ENCODE results near the gene ARMC5. TPM values are rescaled to one million over a fixed set of nuclear protein-coding genes. Genes with fewer than 3 reads are reported as not detected.
A peak's percentile ranks its signal among the peaks of the same experiment; 100 is the strongest.
"Not testable (repeated sequence)": the region's sequence is repeated elsewhere in the genome, so short reads cannot be mapped to it uniquely, and the experiment has no call there.

ARMC5 gene
- polyA plus RNA-seq, 1 donor = 13.6 TPM

- not testable (repeated sequence) for H3K4me3 ChIP-seq (ENCODE audit: low read length); H3K9me3 ChIP-seq (ENCODE audit: control insufficient read depth, low read depth, low read length); H3K27ac ChIP-seq (ENCODE audit: low read length); H3K27me3 ChIP-seq (ENCODE audit: control insufficient read depth, insufficient read depth, low read length); H3K4me1 ChIP-seq (ENCODE audit: control insufficient read depth, insufficient read depth, low read length); H3K36me3 ChIP-seq (ENCODE audit: control insufficient read depth, insufficient read depth, low read length); DNase-seq
- whole genome bisulfite sequencing (ENCODE audit: insufficient coverage, low lambda C conversion rate) = 100% methylated on average over 1 of the region's 2 CpGs
Measured at GRCh38 chr16:31417036-31417435, 42.3 kb upstream of the ARMC5 start.

DNA sequence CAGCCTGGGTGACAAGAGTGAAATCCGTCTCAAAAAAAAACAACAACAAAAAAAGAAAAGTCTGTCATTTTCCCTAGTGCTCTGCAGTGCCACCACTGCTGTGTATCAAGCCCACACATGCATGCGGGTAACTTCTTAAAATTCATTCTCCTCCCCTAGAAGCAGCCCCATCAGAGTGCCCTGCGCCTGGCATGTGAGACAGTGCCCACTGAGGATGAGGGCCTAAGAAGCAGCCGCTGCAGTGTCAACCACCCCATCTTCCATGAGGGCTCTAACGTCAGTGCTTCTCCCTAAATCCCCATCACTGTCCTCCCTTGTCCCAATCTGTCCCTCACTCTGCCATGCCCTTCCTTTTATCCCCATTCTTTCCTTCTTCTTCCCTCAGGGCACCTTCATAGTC lies 41.4 kb upstream of the ARMC5 start:
- 71% methylated on average over 1 of the region's 5 CpGs for WGBS (ENCODE audit: insufficient coverage, low lambda C conversion rate)
- Histone ChIP-seq H3K36me3 (ENCODE audit: control insufficient read depth, insufficient read depth, low read length) (no peaks in the 10 kb centered on the region), H3K4me1 (ENCODE audit: control insufficient read depth, insufficient read depth, low read length) (no peaks in the 10 kb centered on the region), H3K4me3 (ENCODE audit: low read length) (no peak overlapping the region), H3K9me3 (ENCODE audit: control insufficient read depth, low read depth, low read length) (no peaks in the 10 kb centered on the region), H3K27ac (ENCODE audit: low read length) (no peak overlapping the region), H3K27me3 (ENCODE audit: control insufficient read depth, insufficient read depth, low read length) (peaks cover 3% of the 10 kb centered on the region)
- DNase-seq = no peak

DNA sequence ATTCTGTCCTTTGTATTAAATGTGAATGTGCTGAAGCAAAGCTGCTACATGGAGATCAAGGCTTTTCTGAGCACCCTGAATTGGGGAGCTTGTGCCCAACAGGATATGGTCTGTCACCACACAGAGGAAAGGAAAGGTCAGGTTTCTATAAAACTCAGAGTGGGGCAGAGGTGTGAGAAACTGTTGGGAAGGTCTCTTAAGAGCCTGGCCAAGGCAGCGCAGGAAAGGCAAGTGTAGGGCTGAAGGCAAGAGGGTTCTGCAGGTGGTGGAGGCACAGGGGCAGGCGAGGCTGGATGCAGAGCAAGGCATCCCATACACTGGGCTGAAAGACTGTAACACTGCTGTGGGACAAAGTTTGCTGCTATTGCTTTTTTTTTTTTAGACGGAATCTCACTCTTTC lies 39.3 kb upstream of the ARMC5 start:
- Histone ChIP-seq H3K4me3 (ENCODE audit: low read length) (no peak overlapping the region), H3K4me1 (ENCODE audit: control insufficient read depth, insufficient read depth, low read length) (no peaks in the 10 kb centered on the region), H3K27ac (ENCODE audit: low read length) (no peak overlapping the region), H3K36me3 (ENCODE audit: control insufficient read depth, insufficient read depth, low read length) (no peaks in the 10 kb centered on the region), H3K9me3 (ENCODE audit: control insufficient read depth, low read depth, low read length) (no peaks in the 10 kb centered on the region), H3K27me3 (ENCODE audit: control insufficient read depth, insufficient read depth, low read length) (peaks cover 3% of the 10 kb centered on the region)
- DNase-seq = no peak
- no CpG with 5 or more reads among the region's 3 CpGs for WGBS (ENCODE audit: insufficient coverage, low lambda C conversion rate)

GRCh38 chr16:31421587-31421986 lies 37.7 kb upstream of the ARMC5 start:
- no peaks in the 10 kb centered on the region for H3K9me3 ChIP-seq (ENCODE audit: control insufficient read depth, low read depth, low read length)
- no peak overlapping the region for H3K4me3 ChIP-seq (ENCODE audit: low read length)
- WGBS (ENCODE audit: insufficient coverage, low lambda C conversion rate) = no CpG with 5 or more reads among the region's 6 CpGs
- no peak overlapping the region for H3K27ac ChIP-seq (ENCODE audit: low read length)
- no peaks in the 10 kb centered on the region for H3K27me3 ChIP-seq (ENCODE audit: control insufficient read depth, insufficient read depth, low read length)
- no peaks in the 10 kb centered on the region for H3K4me1 ChIP-seq (ENCODE audit: control insufficient read depth, insufficient read depth, low read length)
- no peak for DNase-seq
- no peaks in the 10 kb centered on the region for H3K36me3 ChIP-seq (ENCODE audit: control insufficient read depth, insufficient read depth, low read length)

- no peak overlapping the region for H3K27ac ChIP-seq (ENCODE audit: low read length)
- H3K9me3 ChIP-seq (ENCODE audit: control insufficient read depth, low read depth, low read length) = peaks cover 6% of the 10 kb centered on the region
- H3K27me3 ChIP-seq (ENCODE audit: control insufficient read depth, insufficient read depth, low read length) = no peaks in the 10 kb centered on the region
- no CpG with 5 or more reads among the region's 3 CpGs for WGBS (ENCODE audit: insufficient coverage, low lambda C conversion rate)
- H3K4me1 ChIP-seq (ENCODE audit: control insufficient read depth, insufficient read depth, low read length) = peaks cover 4% of the 10 kb centered on the region
- DNase-seq = no peak
- H3K36me3 ChIP-seq (ENCODE audit: control insufficient read depth, insufficient read depth, low read length) = no peaks in the 10 kb centered on the region
- no peak overlapping the region for H3K4me3 ChIP-seq (ENCODE audit: low read length)
Measured at GRCh38 chr16:31423241-31423640, 36.1 kb upstream of the ARMC5 start.

GRCh38 chr16:31423801-31424200 lies 35.5 kb upstream of the ARMC5 start:
- no CpG with 5 or more reads among the region's 12 CpGs for WGBS (ENCODE audit: insufficient coverage, low lambda C conversion rate)

DNA sequence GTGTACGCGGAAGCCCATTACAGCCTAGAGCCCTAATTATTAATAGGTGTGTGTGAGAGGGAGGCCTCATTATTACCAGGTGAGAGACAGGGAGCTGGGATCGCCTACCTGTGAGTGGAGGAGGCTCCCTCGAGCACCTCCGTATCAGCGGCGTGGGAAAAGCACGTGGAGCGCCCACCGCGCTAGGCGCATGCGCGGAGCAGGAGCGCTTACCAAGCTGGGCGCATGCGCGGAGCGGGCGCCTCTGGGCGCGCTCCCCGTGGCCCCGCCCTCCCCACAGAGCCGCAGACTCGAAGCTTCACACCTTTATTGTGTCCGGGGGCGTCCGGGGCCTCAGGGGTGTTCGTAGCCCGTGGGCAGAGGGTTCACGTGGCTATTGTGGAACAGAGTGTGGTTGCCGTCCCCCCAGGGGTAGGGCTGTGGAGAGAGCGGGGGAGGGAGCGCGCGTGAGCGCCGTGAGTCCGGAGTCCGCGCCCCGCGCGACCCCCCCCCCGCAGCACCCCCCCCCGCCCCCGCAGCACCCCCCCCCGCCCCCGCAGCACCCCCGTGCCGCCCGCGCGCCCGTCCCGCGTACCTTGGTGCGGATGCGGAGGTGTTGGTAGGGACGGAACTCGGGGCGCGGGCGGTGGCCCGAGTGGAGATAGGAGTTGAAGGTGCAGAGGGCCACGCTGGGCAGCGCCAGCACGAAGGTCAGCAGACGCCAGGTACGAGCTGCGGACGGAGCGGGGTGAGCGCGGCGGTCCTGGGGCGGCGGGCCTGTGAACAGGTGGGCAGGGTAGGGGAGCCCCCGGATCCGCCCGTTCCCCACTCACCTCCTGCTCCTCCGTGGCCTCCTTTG lies 31.6 kb upstream of the ARMC5 start:
- no CpG with 5 or more reads among the region's 83 CpGs for WGBS (ENCODE audit: insufficient coverage, low lambda C conversion rate)
- H3K4me1 ChIP-seq (ENCODE audit: control insufficient read depth, insufficient read depth, low read length) = peaks cover 16% of the 10 kb centered on the region
- peaks cover 6% of the 10 kb centered on the region for H3K9me3 ChIP-seq (ENCODE audit: control insufficient read depth, low read depth, low read length)
- peak overlapping the region; percentile 75 for H3K4me3 ChIP-seq (ENCODE audit: low read length)
- peak overlapping the region; percentile 98 for H3K27ac ChIP-seq (ENCODE audit: low read length)
- no peaks in the 10 kb centered on the region for H3K36me3 ChIP-seq (ENCODE audit: control insufficient read depth, insufficient read depth, low read length)
- DNase-seq = peak; percentile 70 to 80
- H3K27me3 ChIP-seq (ENCODE audit: control insufficient read depth, insufficient read depth, low read length) = no peaks in the 10 kb centered on the region

More at GRCh38 chr16:31423801-31424200, 35.5 kb upstream of the ARMC5 start:
- peaks cover 4% of the 10 kb centered on the region for H3K4me1 ChIP-seq (ENCODE audit: control insufficient read depth, insufficient read depth, low read length)
- H3K27ac ChIP-seq (ENCODE audit: low read length) = no peak overlapping the region
- no peaks in the 10 kb centered on the region for H3K36me3 ChIP-seq (ENCODE audit: control insufficient read depth, insufficient read depth, low read length)
- DNase-seq = no peak
- H3K4me3 ChIP-seq (ENCODE audit: low read length) = no peak overlapping the region
- H3K27me3 ChIP-seq (ENCODE audit: control insufficient read depth, insufficient read depth, low read length) = no peaks in the 10 kb centered on the region
- H3K9me3 ChIP-seq (ENCODE audit: control insufficient read depth, low read depth, low read length) = peaks cover 6% of the 10 kb centered on the region

- Histone ChIP-seq H3K9me3 (ENCODE audit: control insufficient read depth, low read depth, low read length) (peaks cover 6% of the 10 kb centered on the region), H3K4me3 (ENCODE audit: low read length) (peak within 1 kb of the TSS; percentile 75), H3K4me1 (ENCODE audit: control insufficient read depth, insufficient read depth, low read length) (peaks cover 16% of the 10 kb centered on the region), H3K36me3 (ENCODE audit: control insufficient read depth, insufficient read depth, low read length) (no peaks in the 10 kb centered on the region), H3K27me3 (ENCODE audit: control insufficient read depth, insufficient read depth, low read length) (no peaks in the 10 kb centered on the region), H3K27ac (ENCODE audit: low read length) (peak within 1 kb of the TSS; percentile 98)
- no peak for DNase-seq
- WGBS (ENCODE audit: insufficient coverage, low lambda C conversion rate) = no CpG with 5 or more reads among the region's 7 CpGs
Measured at GRCh38 chr16:31428279-31428597, 31.1 kb upstream of the ARMC5 start, which contains the start of gene COX6A2. Gene COX6A2 (minus strand): TSS chr16:31428360. CDS start chr16:31428325, 35 bp downstream.

- Histone ChIP-seq H3K9me3 (ENCODE audit: control insufficient read depth, low read depth, low read length) (peaks cover 6% of the 10 kb centered on the region), H3K36me3 (ENCODE audit: control insufficient read depth, insufficient read depth, low read length) (no peaks in the 10 kb centered on the region), H3K27ac (ENCODE audit: low read length) (peak overlapping the region; percentile 98), H3K27me3 (ENCODE audit: control insufficient read depth, insufficient read depth, low read length) (no peaks in the 10 kb centered on the region), H3K4me1 (ENCODE audit: control insufficient read depth, insufficient read depth, low read length) (peaks cover 16% of the 10 kb centered on the region), H3K4me3 (ENCODE audit: low read length) (peak overlapping the region; percentile 75)
- DNase-seq = peak in 1 of 2 donors; percentile 43
- no CpG with 5 or more reads among the region's 7 CpGs for WGBS (ENCODE audit: insufficient coverage, low lambda C conversion rate)
Measured at GRCh38 chr16:31428638-31429247, 30.6 kb upstream of the ARMC5 start.

DNA sequence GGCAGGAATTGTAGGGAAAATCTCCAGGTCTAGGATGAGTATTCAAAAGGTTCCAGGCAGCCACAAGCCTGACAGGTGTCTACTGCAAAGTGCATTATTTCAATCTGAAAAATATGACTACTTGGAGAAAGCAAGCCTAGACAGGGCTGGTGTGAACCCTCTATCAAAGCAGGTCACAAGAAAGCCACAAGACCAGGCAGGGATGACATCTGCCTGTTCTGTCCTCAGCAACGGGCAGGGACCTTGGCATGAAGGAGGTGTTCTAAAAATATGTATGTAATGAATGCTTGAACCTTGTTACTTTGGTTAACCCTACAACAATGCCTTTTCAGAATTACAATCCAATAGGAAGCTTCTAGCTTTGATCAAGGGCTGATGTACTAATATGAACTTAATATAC lies 30.0 kb upstream of the ARMC5 start:
- peak; percentile 74 to 83 for DNase-seq
- H3K27me3 ChIP-seq (ENCODE audit: control insufficient read depth, insufficient read depth, low read length) = no peaks in the 10 kb centered on the region
- H3K9me3 ChIP-seq (ENCODE audit: control insufficient read depth, low read depth, low read length) = peaks cover 6% of the 10 kb centered on the region
- peaks cover 16% of the 10 kb centered on the region for H3K4me1 ChIP-seq (ENCODE audit: control insufficient read depth, insufficient read depth, low read length)
- no CpG with 5 or more reads among the region's 1 CpG for WGBS (ENCODE audit: insufficient coverage, low lambda C conversion rate)
- peak overlapping the region; percentile 75 for H3K4me3 ChIP-seq (ENCODE audit: low read length)
- H3K36me3 ChIP-seq (ENCODE audit: control insufficient read depth, insufficient read depth, low read length) = no peaks in the 10 kb centered on the region
- H3K27ac ChIP-seq (ENCODE audit: low read length) = peak overlapping the region; percentile 98
